ENCODE data around the gene MDM2.

The MDM2 gene

DNA sequence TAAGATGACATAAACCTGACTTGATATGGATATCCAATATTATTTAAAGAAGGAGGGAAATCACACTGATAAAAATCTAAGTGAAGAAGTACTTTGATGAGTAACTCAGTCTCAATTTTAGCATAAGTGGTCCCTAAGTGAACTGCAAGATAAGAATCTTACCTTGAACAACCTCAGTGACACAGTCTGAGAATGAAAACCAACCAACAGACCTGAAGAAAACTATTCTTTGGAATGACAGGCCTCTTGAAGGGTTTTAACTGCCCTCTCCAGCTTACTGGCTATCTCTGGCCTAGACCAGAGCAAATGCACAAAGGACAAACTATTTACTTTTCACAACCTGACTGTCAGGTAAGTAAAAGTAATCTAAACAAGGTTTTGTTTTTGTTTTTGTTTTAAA is 80.3 kb downstream of the MDM2 start:
- TF ChIP-seq, protein P1, sequence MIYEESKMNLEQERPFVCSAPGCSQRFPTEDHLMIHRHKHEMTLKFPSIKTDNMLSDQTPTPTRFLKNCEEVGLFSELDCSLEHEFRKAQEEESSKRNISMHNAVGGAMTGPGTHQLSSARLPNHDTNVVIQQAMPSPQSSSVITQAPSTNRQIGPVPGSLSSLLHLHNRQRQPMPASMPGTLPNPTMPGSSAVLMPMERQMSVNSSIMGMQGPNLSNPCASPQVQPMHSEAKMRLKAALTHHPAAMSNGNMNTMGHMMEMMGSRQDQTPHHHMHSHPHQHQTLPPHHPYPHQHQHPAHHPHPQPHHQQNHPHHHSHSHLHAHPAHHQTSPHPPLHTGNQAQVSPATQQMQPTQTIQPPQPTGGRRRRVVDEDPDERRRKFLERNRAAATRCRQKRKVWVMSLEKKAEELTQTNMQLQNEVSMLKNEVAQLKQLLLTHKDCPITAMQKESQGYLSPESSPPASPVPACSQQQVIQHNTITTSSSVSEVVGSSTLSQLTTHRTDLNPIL (CRISPR knock-in tag; IDR thresholded peaks at IDR 0.05; ENCODE audit: low read depth) = no peak
- peak; percentile 55 for ATAC-seq

DNA sequence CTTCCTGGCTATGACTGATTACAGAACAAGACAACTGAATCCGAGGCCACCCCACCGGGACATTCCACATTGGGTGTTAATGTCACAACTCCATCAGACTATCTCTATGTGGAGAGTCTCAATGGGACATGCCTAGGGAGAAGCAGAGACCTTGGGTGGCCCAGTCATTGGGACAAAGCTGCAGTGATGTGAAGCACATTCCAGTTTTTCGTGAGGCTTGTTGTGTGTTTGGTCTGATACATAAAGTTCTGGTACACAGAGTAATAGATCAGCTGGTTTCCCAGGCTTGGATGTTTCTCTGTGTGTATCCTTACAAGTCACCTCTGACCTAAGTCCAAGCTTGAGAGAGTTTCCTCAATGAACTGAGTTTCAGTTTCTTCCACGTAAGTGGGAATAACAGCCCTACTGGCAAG is 82.7 kb downstream of the MDM2 start:
- no peak for ATAC-seq

DNA sequence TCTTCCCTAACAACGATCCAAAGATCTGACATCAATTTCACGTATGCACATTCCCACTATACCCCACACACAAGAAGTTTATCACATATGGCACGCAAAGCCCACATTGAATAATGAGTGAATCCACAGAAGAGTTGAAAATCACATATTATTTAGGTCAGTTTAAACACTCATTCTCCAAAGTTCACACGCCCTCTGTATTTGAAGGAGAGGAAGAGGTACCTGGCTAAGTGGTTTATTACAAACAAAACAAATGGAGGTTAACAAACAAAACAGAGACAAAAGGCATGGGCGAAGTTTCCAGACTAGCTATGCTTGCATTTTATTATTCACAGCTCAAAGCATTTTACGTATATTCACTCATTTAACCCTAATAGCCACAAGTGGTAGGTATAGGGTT is 83.2 kb downstream of the MDM2 start:
- ATAC-seq = no peak
- TF ChIP-seq ZFP30 (CRISPR knock-in tag; IDR thresholded peaks at IDR 0.05) (no peak), ISL1 (CRISPR knock-in tag; IDR thresholded peaks at IDR 0.05) (no peak), OSR1 (CRISPR knock-in tag; IDR thresholded peaks at IDR 0.05) (no peak), ZNF70 (CRISPR knock-in tag; IDR thresholded peaks at IDR 0.05) (no peak), ZNF8 (CRISPR knock-in tag; IDR thresholded peaks at IDR 0.05) (no peak), BACH2 (CRISPR knock-in tag; IDR thresholded peaks at IDR 0.05; ENCODE audit: borderline replicate concordance) (no peak), RARB (CRISPR knock-in tag; IDR thresholded peaks at IDR 0.05) (no peak), TOX (CRISPR knock-in tag; IDR thresholded peaks at IDR 0.05; ENCODE audit: borderline replicate concordance) (no peak)
- TF ChIP-seq, protein P2, sequence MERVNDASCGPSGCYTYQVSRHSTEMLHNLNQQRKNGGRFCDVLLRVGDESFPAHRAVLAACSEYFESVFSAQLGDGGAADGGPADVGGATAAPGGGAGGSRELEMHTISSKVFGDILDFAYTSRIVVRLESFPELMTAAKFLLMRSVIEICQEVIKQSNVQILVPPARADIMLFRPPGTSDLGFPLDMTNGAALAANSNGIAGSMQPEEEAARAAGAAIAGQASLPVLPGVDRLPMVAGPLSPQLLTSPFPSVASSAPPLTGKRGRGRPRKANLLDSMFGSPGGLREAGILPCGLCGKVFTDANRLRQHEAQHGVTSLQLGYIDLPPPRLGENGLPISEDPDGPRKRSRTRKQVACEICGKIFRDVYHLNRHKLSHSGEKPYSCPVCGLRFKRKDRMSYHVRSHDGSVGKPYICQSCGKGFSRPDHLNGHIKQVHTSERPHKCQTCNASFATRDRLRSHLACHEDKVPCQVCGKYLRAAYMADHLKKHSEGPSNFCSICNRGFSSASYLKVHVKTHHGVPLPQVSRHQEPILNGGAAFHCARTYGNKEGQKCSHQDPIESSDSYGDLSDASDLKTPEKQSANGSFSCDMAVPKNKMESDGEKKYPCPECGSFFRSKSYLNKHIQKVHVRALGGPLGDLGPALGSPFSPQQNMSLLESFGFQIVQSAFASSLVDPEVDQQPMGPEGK (CRISPR knock-in tag; IDR thresholded peaks at IDR 0.05; ENCODE audit: borderline replicate concordance) = no peak
- TF ChIP-seq, protein P3, sequence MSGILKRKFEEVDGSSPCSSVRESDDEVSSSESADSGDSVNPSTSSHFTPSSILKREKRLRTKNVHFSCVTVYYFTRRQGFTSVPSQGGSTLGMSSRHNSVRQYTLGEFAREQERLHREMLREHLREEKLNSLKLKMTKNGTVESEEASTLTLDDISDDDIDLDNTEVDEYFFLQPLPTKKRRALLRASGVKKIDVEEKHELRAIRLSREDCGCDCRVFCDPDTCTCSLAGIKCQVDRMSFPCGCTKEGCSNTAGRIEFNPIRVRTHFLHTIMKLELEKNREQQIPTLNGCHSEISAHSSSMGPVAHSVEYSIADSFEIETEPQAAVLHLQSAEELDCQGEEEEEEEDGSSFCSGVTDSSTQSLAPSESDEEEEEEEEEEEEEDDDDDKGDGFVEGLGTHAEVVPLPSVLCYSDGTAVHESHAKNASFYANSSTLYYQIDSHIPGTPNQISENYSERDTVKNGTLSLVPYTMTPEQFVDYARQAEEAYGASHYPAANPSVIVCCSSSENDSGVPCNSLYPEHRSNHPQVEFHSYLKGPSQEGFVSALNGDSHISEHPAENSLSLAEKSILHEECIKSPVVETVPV (CRISPR knock-in tag; IDR thresholded peaks at IDR 0.05) = no peak
- TF ChIP-seq, protein P4, sequence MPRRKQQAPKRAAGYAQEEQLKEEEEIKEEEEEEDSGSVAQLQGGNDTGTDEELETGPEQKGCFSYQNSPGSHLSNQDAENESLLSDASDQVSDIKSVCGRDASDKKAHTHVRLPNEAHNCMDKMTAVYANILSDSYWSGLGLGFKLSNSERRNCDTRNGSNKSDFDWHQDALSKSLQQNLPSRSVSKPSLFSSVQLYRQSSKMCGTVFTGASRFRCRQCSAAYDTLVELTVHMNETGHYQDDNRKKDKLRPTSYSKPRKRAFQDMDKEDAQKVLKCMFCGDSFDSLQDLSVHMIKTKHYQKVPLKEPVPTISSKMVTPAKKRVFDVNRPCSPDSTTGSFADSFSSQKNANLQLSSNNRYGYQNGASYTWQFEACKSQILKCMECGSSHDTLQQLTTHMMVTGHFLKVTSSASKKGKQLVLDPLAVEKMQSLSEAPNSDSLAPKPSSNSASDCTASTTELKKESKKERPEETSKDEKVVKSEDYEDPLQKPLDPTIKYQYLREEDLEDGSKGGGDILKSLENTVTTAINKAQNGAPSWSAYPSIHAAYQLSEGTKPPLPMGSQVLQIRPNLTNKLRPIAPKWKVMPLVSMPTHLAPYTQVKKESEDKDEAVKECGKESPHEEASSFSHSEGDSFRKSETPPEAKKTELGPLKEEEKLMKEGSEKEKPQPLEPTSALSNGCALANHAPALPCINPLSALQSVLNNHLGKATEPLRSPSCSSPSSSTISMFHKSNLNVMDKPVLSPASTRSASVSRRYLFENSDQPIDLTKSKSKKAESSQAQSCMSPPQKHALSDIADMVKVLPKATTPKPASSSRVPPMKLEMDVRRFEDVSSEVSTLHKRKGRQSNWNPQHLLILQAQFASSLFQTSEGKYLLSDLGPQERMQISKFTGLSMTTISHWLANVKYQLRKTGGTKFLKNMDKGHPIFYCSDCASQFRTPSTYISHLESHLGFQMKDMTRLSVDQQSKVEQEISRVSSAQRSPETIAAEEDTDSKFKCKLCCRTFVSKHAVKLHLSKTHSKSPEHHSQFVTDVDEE (CRISPR knock-in tag; IDR thresholded peaks at IDR 0.05) = no peak

More for the DNA sequence above, 82.7 kb downstream of the MDM2 start:
- TF ChIP-seq GLIS3 (CRISPR knock-in tag; IDR thresholded peaks at IDR 0.05) (no peak), ZFP30 (CRISPR knock-in tag; IDR thresholded peaks at IDR 0.05) (no peak), PPARA (CRISPR knock-in tag; IDR thresholded peaks at IDR 0.05; ENCODE audit: borderline replicate concordance) (no peak), SNAI2 (CRISPR knock-in tag; IDR thresholded peaks at IDR 0.05) (no peak), ESRRG (CRISPR knock-in tag; IDR thresholded peaks at IDR 0.05) (no peak), CSDC2 (CRISPR knock-in tag; IDR thresholded peaks at IDR 0.05) (no peak)
- TF ChIP-seq, protein P5, sequence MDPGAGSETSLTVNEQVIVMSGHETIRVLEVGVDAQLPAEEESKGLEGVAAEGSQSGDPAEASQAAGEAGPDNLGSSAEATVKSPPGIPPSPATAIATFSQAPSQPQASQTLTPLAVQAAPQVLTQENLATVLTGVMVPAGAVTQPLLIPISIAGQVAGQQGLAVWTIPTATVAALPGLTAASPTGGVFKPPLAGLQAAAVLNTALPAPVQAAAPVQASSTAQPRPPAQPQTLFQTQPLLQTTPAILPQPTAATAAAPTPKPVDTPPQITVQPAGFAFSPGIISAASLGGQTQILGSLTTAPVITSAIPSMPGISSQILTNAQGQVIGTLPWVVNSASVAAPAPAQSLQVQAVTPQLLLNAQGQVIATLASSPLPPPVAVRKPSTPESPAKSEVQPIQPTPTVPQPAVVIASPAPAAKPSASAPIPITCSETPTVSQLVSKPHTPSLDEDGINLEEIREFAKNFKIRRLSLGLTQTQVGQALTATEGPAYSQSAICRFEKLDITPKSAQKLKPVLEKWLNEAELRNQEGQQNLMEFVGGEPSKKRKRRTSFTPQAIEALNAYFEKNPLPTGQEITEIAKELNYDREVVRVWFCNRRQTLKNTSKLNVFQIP (CRISPR knock-in tag; IDR thresholded peaks at IDR 0.05; ENCODE audit: borderline replicate concordance, low read depth) = no peak
- TF ChIP-seq, protein P2 (CRISPR knock-in tag; IDR thresholded peaks at IDR 0.05; ENCODE audit: borderline replicate concordance) = no peak
- TF ChIP-seq, protein P3 (CRISPR knock-in tag; IDR thresholded peaks at IDR 0.05) = no peak
- TF ChIP-seq, protein P4 (CRISPR knock-in tag; IDR thresholded peaks at IDR 0.05) = no peak
